SK-N-SH (cell line): Measurements from ENCODE around the gene KCTD12. TPM values are rescaled to one million over a fixed set of nuclear protein-coding genes. Genes with fewer than 3 reads are reported as not detected.

Experiments used
- CTCF ChIA-PET: fragments of 300-600, 350-600 bp; formaldehyde crosslinking; extraction: SDS; loops from one replicate; lab custom pipeline; 2021; lab: Yijun Ruan, JAX
- POLR2A ChIA-PET: fragments of 350-600 bp; sonication (Branson Sonifier 250); formaldehyde crosslinking; extraction: SDS; loops from one replicate; lab custom pipeline; 2020; ENCODE audit warnings: antibody characterized with exemption, inconsistent platforms; lab: Yijun Ruan, JAX
- DNase-seq: peaks from one replicate; pipeline ENCODE4 v3.0.0; 2012
- H2AFZ ChIP-seq: fragments of 200-600 bp; sonication (generic); 2 replicates; pipeline ENCODE4 v1.8.1; 2016; ENCODE audit warnings: antibody characterized with exemption, mild to moderate bottlenecking, low read depth
- H3F3A ChIP-seq: fragments of 200-600 bp; sonication (generic); replicated peaks from 2 replicates; pipeline ENCODE3; 2016; ENCODE audit warnings: antibody characterized with exemption, mild to moderate bottlenecking; ENCODE audit not compliant: insufficient read depth
- H3K27ac ChIP-seq, 2 experiments: fragments of 200-500 bp in 1 of 2; fragments of 200-600 bp in 1 of 2; sonication (Bioruptor generic) in 1 of 2; sonication (generic), shearing (Covaris generic) in 1 of 2; 2 replicates each; pipeline versions ENCODE4 v1.5.1 to v1.6.1; 2014 to 2016; ENCODE audit warnings: low read depth in 2 of 2, inconsistent platforms in 1 of 2, low read length in 1 of 2, mild to moderate bottlenecking in 1 of 2, mixed read lengths in 1 of 2
- H3K27me3 ChIP-seq: fragments of 200-600 bp; sonication (generic), shearing (Covaris generic); 2 replicates; pipeline ENCODE4 v1.6.1; 2016; ENCODE audit warnings: mixed run types; ENCODE audit not compliant: insufficient read depth
- H3K36me3 ChIP-seq, 2 experiments: fragments of 200-500 bp in 1 of 2; fragments of 200-600 bp in 1 of 2; sonication (Bioruptor generic) in 1 of 2; sonication (generic) in 1 of 2; replicated peaks in 1 of 2; 2 replicates each; pipeline versions ENCODE3 to v1.5.1; 2014 to 2016; ENCODE audit warnings: low read length in 1 of 2, mild to moderate bottlenecking in 1 of 2; ENCODE audit not compliant: insufficient read depth in 2 of 2, control insufficient read depth in 1 of 2
- H3K4me1 ChIP-seq, 2 experiments: fragments of 200-500 bp in 1 of 2; fragments of 200-600 bp in 1 of 2; sonication (Bioruptor generic) in 1 of 2; sonication (generic), shearing (Covaris generic) in 1 of 2; 2 replicates each; pipeline versions ENCODE4 v1.5.1 to v1.6.1; 2014 to 2016; ENCODE audit warnings: low read depth in 1 of 2, low read length in 1 of 2, mixed run types in 1 of 2; ENCODE audit not compliant: insufficient read depth in 2 of 2, control insufficient read depth in 1 of 2
- H3K4me2 ChIP-seq: fragments of 200-600 bp; sonication (generic), shearing (Covaris generic); 2 replicates; pipeline ENCODE4 v1.6.1; 2017; ENCODE audit warnings: mixed run types
- H3K4me3 ChIP-seq, 2 experiments: fragments of 200-500 bp in 1 of 2; fragments of 200-600 bp in 1 of 2; sonication (Bioruptor generic) in 1 of 2; sonication (generic), shearing (Covaris generic) in 1 of 2; 2 replicates each; pipeline versions ENCODE4 v1.5.1 to v1.8.1; 2014 to 2016; ENCODE audit warnings: low read depth in 2 of 2, inconsistent platforms in 1 of 2, low read length in 1 of 2, mild to moderate bottlenecking in 1 of 2, mixed read lengths in 1 of 2, moderate library complexity in 1 of 2
- H3K79me2 ChIP-seq: fragments of 200-600 bp; sonication (generic); 2 replicates; pipeline ENCODE4 v1.8.1; 2017; ENCODE audit warnings: mild to moderate bottlenecking; ENCODE audit not compliant: insufficient read depth
- H3K9ac ChIP-seq: fragments of 200-600 bp; sonication (generic); 2 replicates; pipeline ENCODE4 v1.6.1; 2017; ENCODE audit warnings: mixed run types
- H3K9me2 ChIP-seq: fragments of 200-600 bp; sonication (generic); 2 replicates; pipeline ENCODE4 v1.6.1; 2017; ENCODE audit warnings: mixed run types
- H3K9me3 ChIP-seq: fragments of 200-600 bp; sonication (generic); 2 replicates; pipeline ENCODE4 v1.6.1; 2017; ENCODE audit warnings: mixed run types, mild to moderate bottlenecking, moderate library complexity
- H4K20me1 ChIP-seq: fragments of 200-600 bp; sonication (generic); 2 replicates; pipeline ENCODE4 v1.6.1; 2017; ENCODE audit warnings: mild to moderate bottlenecking, mixed run types; ENCODE audit not compliant: insufficient read depth
- ELF1 ChIP-seq: IDR thresholded peaks from 2 replicates; pipeline ENCODE4 v1.4.0; 2012
- EZH2phosphoT487 ChIP-seq: fragments of 200-600 bp; sonication (generic); IDR thresholded peaks from 2 replicates; pipeline ENCODE4 v1.6.1; 2017; ENCODE audit warnings: low read depth, mixed run types, mild to moderate bottlenecking, antibody characterized with exemption, moderate library complexity, borderline replicate concordance
- FOXJ3 ChIP-seq: sonication (generic); formaldehyde crosslinking; IDR thresholded peaks from 2 replicates; pipeline ENCODE4 v1.5.1; 2020; ENCODE audit warnings: mild to moderate bottlenecking, missing genetic modification reagents
- GABPA ChIP-seq: IDR thresholded peaks from 2 replicates; pipeline ENCODE4 v1.4.0; 2012; ENCODE audit warnings: low read depth, mild to moderate bottlenecking
- NFIC ChIP-seq: IDR thresholded peaks from 2 replicates; pipeline ENCODE4 v1.4.0; 2012; ENCODE audit warnings: borderline replicate concordance
- POLR2AphosphoS5 ChIP-seq: IDR thresholded peaks from 2 replicates; pipeline ENCODE4 v1.6.1; 2012; ENCODE audit warnings: low read depth, low read length
- REST ChIP-seq: IDR thresholded peaks from 2 replicates; pipeline ENCODE4 v1.6.1; 2012; ENCODE audit warnings: mild to moderate bottlenecking, low read depth, low read length, moderate library complexity
- RXRA ChIP-seq: IDR thresholded peaks from 2 replicates; pipeline ENCODE4 v1.4.0; 2012; ENCODE audit warnings: low read depth, mild to moderate bottlenecking, borderline replicate concordance
- SIN3A ChIP-seq: IDR thresholded peaks from 2 replicates; pipeline ENCODE4 v1.6.1; 2012; ENCODE audit warnings: low read depth, mild to moderate bottlenecking, low read length, moderate library complexity, borderline replicate concordance
- WGBS: methylation state at CpG from one replicate; pipeline ENCODE4 v1.1.6; 2017; ENCODE audit warnings: low lambda C conversion rate; 5-methylcytosine and 5-hydroxymethylcytosine counted together
- polyA plus RNA-seq, 3 experiments: library from polyadenylated mRNA; depleted of rRNA; stranded (reverse); fragments of >200 nt; gene quantifications; 2 replicates each; pipeline ENCODE4 v1.2.3, GENCODE V29; 2012
- TF ChIP-seq, protein P1 (sequence below): IDR thresholded peaks from 2 replicates; pipeline ENCODE4; 2012
- TF ChIP-seq, protein P2 (sequence below): fragments of 150-350 bp; IDR thresholded peaks from 2 replicates; pipeline ENCODE4 v1.6.1; 2016; ENCODE audit warnings: mild to moderate bottlenecking, low read depth, low read length
- TF ChIP-seq, protein P3 (sequence below): IDR thresholded peaks from 2 replicates; pipeline ENCODE4 v1.4.0; 2012; ENCODE audit warnings: low read depth, borderline replicate concordance

Gene KCTD12
- polyA plus RNA-seq, 1 of the 3 experiments (the other 2 are of a cell fraction) = 1.0 TPM

DNA sequence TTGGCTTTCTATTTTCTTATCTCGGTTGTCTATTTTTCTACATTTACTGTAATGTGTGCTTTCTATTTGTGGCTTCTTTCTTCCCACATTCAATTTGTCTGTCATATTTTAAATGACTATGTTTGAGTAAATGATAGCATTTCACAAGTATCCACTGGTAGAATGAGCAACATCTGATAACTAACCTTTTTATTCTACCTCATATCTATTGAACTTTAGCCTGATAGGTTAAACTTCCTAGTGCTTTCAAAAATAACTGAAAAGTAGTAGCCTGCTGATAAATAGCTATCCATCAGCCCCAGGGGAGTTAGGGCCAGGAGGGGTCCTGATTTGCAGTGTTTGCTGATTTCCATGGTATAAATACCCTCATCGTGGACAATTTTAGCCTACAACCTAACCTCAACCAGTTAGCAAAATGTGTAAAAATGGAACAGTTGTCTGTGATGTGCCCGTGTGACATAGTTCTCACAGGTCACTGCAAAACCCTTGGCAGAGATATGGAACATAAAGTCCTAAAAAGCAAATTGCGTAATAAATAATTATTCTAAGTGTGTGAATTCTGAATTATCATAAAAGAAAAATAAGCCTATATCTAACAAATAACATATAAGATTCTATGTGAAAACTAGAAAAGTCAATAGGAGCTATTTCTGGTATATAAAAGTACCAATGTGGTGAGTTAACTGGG is 32.1 kb downstream of the KCTD12 start:
- Histone ChIP-seq H2AFZ (no peak overlapping the region), H3F3A (peaks cover 3% of the 10 kb centered on the region)
- DNase-seq = no peak
- CTCF ChIA-PET = interaction anchor here (0.7 to 0.9 kb wide), 2 partner anchors 31 to 1159 kb away, joined by 3 read pairs; no protein-coding TSS in a partner anchor
- TF ChIP-seq, protein P1, sequence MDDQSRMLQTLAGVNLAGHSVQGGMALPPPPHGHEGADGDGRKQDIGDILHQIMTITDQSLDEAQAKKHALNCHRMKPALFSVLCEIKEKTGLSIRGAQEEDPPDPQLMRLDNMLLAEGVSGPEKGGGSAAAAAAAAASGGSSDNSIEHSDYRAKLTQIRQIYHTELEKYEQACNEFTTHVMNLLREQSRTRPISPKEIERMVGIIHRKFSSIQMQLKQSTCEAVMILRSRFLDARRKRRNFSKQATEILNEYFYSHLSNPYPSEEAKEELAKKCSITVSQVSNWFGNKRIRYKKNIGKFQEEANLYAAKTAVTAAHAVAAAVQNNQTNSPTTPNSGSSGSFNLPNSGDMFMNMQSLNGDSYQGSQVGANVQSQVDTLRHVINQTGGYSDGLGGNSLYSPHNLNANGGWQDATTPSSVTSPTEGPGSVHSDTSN = no peak
- TF ChIP-seq POLR2AphosphoS5 = no peak
- TF ChIP-seq EZH2phosphoT487 = no peak
- TF ChIP-seq RXRA = no peak
- TF ChIP-seq, protein P2, sequence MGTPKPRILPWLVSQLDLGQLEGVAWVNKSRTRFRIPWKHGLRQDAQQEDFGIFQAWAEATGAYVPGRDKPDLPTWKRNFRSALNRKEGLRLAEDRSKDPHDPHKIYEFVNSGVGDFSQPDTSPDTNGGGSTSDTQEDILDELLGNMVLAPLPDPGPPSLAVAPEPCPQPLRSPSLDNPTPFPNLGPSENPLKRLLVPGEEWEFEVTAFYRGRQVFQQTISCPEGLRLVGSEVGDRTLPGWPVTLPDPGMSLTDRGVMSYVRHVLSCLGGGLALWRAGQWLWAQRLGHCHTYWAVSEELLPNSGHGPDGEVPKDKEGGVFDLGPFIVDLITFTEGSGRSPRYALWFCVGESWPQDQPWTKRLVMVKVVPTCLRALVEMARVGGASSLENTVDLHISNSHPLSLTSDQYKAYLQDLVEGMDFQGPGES = no peak
- no peak for TF ChIP-seq NFIC
- no peak for TF ChIP-seq REST
- TF ChIP-seq, all 33 proteins: peak for 0
- no peaks in the 10 kb centered on the region for H3K27me3 ChIP-seq
- no peaks in the 10 kb centered on the region for H4K20me1 ChIP-seq
- no peaks in the 10 kb centered on the region for H3K79me2 ChIP-seq
- POLR2A ChIA-PET = no interaction called here
- no peaks in the 10 kb centered on the region for H3K9me3 ChIP-seq
- no peaks in the 10 kb centered on the region for H3K36me3 ChIP-seq
- no peaks in the 10 kb centered on the region for H3K9me2 ChIP-seq
- 94% methylated on average over 4 of the region's 4 CpGs for WGBS
- peak overlapping the region in 1 of 2 experiments; percentile 26; a peak in 1 of 4 replicates for H3K27ac ChIP-seq
- no peak overlapping the region for H3K9ac ChIP-seq
- H3K4me1 ChIP-seq = peaks cover 2 to 5% of the 10 kb centered on the region in 2 experiments; a peak in 3 of 4 replicates
- H3K4me3 ChIP-seq = 0 out of 4 replicates have a peak overlapping the region, but pooled peaks of 1 of the 2 experiments have one; percentile 1
- H3K4me2 ChIP-seq = no peak overlapping the region

- DNase-seq = no peak
- Histone ChIP-seq H3F3A (peaks cover 3% of the 10 kb centered on the region), H3K4me1 (peaks cover 5 to 6% of the 10 kb centered on the region in 2 experiments; a peak in 3 of 4 replicates), H3K79me2 (no peaks in the 10 kb centered on the region), H3K9me2 (no peaks in the 10 kb centered on the region), H2AFZ (0 out of 2 replicates have a peak overlapping the region, but pooled peaks have one; percentile 36), H3K4me2 (no peak overlapping the region), H3K9me3 (no peaks in the 10 kb centered on the region), H3K27me3 (no peaks in the 10 kb centered on the region), H4K20me1 (no peaks in the 10 kb centered on the region), H3K4me3 (0 out of 4 replicates have a peak overlapping the region, but pooled peaks of 1 of the 2 experiments have one; percentile 1), H3K36me3 (no peaks in the 10 kb centered on the region), H3K27ac (peak overlapping the region in 1 of 2 experiments; percentile 26; a peak in 1 of 4 replicates), H3K9ac (no peak overlapping the region)
- ChIA-PET CTCF (interaction anchor here (0.9 kb wide), 1 partner anchor 32 kb away, joined by 3 read pairs; no protein-coding TSS in a partner anchor), POLR2A (no interaction called here)
- TF ChIP-seq ELF1 = no peak
- TF ChIP-seq SIN3A = no peak
- no peak for TF ChIP-seq GABPA
- TF ChIP-seq, protein P3, sequence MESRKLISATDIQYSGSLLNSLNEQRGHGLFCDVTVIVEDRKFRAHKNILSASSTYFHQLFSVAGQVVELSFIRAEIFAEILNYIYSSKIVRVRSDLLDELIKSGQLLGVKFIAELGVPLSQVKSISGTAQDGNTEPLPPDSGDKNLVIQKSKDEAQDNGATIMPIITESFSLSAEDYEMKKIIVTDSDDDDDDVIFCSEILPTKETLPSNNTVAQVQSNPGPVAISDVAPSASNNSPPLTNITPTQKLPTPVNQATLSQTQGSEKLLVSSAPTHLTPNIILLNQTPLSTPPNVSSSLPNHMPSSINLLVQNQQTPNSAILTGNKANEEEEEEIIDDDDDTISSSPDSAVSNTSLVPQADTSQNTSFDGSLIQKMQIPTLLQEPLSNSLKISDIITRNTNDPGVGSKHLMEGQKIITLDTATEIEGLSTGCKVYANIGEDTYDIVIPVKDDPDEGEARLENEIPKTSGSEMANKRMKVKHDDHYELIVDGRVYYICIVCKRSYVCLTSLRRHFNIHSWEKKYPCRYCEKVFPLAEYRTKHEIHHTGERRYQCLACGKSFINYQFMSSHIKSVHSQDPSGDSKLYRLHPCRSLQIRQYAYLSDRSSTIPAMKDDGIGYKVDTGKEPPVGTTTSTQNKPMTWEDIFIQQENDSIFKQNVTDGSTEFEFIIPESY = no peak
- TF ChIP-seq FOXJ3 = no peak
- 76% methylated on average over 1 of the region's 1 CpG for WGBS
Measured at GRCh38 chr13:76853481-76853880, 32.7 kb downstream of the KCTD12 start.
